ENCODE measurements around the gene SULF2. TPM values are rescaled to one million over a fixed set of nuclear protein-coding genes. Genes with fewer than 3 reads are reported as not detected.

Gene SULF2
- total RNA-seq, 1 donor from 2014 or later: 1.3 TPM

DNA sequence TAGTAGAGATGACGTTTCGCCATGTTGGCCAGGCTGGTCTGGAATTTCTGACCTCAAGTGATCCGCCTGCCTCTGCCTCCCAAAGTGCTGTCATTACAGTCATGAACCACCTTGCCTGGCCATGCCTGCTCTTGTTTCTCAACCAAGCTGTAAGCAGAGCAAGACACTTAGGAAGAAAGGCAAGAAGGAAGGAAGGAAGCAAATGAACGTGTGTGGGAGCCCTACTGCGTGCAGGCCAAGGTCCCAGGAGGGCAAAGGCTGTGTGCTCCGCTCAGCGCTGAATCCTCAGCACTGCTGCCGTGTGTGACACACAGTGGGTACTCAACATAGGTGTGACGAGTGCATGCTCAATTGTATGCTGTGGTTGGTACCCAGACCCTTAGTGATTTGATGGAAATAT, 47.4 kb downstream of the SULF2 start:
- H3K4me1 Mint-ChIP-seq: no peaks in the 10 kb centered on the region
- H3K9me3 Mint-ChIP-seq: no peaks in the 10 kb centered on the region
- intact Hi-C loops (cut with micrococcal nuclease): no loop called here
- DNase-seq: no peak
- no peaks in the 10 kb centered on the region for H3K36me3 Mint-ChIP-seq (ENCODE audit: low read depth)
- peaks cover 2% of the 10 kb centered on the region for H3K27me3 Mint-ChIP-seq
- H3K27ac Mint-ChIP-seq: no peak overlapping the region
- H3K4me3 Mint-ChIP-seq: no peak overlapping the region

DNA sequence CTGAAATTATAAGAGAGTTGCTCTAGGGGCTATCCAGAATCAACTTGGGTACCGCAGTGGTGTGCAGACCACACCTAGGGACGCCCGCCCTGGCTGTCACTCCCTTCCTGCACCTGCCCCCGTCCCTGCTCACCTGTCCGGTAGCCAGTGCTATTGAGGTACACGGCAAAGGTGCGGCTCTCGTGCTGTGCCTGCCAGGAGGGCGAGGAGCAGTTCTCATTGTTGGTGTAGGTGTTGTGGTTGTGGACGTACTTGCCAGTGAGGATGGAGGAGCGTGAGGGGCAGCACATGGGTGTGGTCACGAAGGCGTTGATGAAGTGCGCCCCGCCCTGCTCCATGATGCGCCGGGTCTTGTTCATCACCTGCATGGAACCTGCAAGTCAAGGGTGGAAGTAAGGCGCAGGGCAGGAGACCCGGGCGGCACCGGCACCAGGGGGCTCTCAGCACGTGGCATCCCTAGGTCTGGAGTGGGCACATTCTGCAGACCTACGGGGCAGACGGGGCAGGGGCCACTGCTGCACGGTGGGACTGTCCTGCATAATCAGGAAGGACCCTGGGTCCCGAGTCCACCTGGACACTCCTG, 48.6 kb downstream of the SULF2 start:
- DNase-seq: no peak
- intact Hi-C loops (cut with micrococcal nuclease): no loop called here
- no peak overlapping the region for H3K4me3 Mint-ChIP-seq
- peaks cover 2% of the 10 kb centered on the region for H3K27me3 Mint-ChIP-seq
- H3K27ac Mint-ChIP-seq: no peak overlapping the region
- H3K36me3 Mint-ChIP-seq (ENCODE audit: low read depth): no peaks in the 10 kb centered on the region
- H3K9me3 Mint-ChIP-seq: no peaks in the 10 kb centered on the region
- no peaks in the 10 kb centered on the region for H3K4me1 Mint-ChIP-seq

DNA sequence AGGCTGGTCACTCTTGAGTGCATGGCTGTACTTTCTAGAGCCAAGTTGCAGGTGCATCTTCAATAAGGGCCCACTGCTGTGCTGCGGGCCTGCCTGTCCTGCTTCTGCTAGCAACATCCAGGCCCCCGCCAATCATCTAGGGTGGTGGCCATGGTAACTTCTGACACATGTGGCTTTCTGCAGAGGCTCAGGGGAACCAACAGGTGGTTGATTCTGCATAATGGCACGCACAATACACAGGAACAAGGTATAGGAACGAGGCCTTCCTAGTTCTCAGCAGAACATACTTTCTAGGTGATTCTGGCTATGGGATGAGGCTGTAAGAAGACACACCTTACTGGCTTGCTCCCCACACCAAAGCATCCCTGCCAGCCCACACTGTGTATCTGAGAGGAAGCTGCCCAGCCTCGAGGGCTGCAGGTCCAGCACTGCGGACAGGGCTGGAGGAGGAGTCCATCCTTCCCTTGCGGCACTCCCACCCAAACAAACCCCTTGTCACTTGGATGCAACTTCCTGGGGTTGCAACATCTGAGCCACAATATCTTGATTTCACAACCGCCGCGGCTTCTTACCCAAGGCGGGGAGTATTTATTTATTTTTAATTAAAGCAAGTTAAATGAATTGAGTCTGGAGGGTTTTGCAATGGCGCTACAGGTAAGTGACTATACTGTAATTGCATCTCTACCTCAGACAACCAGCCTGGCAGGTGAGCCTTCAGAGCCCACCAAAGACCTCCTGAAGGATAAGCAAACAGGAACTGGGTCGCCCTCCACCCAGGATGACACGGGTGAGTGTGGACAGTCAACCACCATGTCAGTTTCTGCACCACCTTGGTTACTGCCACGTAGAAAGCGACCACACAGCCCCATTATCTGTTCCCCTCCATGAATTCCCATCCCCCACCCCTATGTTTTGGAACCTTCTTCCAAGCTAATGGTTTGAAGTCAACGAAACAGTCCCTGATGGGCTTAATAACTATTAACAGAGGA, 49.6 kb downstream of the SULF2 start:
- no peaks in the 10 kb centered on the region for H3K36me3 Mint-ChIP-seq (ENCODE audit: low read depth)
- peaks cover 2% of the 10 kb centered on the region for H3K4me1 Mint-ChIP-seq
- no peaks in the 10 kb centered on the region for H3K9me3 Mint-ChIP-seq
- intact Hi-C loops (cut with micrococcal nuclease): no loop called here
- no peak overlapping the region for H3K27ac Mint-ChIP-seq
- no peak for DNase-seq
- no peaks in the 10 kb centered on the region for H3K27me3 Mint-ChIP-seq
- H3K4me3 Mint-ChIP-seq: no peak overlapping the region

DNA sequence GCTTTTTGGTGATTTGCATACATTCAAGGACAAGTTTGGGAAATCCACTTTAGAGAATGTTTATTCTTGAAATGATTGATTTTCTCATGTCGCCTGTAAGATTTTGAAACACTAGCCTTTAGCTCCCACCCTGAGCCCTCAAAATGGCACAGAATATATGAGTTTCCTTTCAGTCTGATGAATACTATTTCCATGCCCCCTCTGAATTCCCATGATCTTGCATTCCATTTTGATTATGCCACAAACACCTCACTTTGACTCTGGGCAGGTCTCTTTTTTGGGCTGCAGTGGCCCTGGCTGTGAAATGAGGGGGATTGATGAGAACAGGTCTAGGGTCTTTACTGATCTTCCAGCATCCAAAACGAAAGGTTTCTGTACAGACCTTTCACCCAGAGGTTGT, 50.4 kb downstream of the SULF2 start:
- H3K27ac Mint-ChIP-seq: no peak overlapping the region
- H3K4me3 Mint-ChIP-seq: no peak overlapping the region
- H3K9me3 Mint-ChIP-seq: no peaks in the 10 kb centered on the region
- DNase-seq: no peak
- intact Hi-C loops (cut with micrococcal nuclease): no loop called here
- no peaks in the 10 kb centered on the region for H3K36me3 Mint-ChIP-seq (ENCODE audit: low read depth)
- H3K27me3 Mint-ChIP-seq: no peaks in the 10 kb centered on the region
- H3K4me1 Mint-ChIP-seq: peaks cover 2% of the 10 kb centered on the region

DNA sequence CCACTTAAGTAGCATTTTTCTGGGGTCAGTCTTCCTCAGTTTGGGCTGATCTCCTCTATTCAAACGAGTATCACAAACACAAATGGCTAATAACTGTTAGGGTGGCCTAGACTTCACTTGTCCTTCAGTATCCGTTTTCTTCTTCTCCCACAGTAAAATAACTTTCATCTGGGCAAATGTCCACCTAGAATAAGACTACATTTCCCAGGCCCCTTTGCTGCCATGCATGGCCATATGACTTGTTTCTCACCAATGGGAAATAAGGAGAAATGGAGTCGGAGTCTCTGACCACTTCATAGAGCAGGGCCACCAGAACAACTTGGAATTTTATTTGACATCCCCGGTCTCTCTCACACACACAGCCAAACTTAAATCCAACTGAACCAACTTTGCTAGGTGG, 51.4 kb downstream of the SULF2 start:
- H3K27ac Mint-ChIP-seq: no peak overlapping the region
- H3K27me3 Mint-ChIP-seq: no peaks in the 10 kb centered on the region
- intact Hi-C loops (cut with micrococcal nuclease): no loop called here
- H3K9me3 Mint-ChIP-seq: no peaks in the 10 kb centered on the region
- no peak for DNase-seq
- H3K36me3 Mint-ChIP-seq (ENCODE audit: low read depth): peaks cover 1% of the 10 kb centered on the region
- H3K4me3 Mint-ChIP-seq: no peak overlapping the region
- peaks cover 12% of the 10 kb centered on the region for H3K4me1 Mint-ChIP-seq

DNA sequence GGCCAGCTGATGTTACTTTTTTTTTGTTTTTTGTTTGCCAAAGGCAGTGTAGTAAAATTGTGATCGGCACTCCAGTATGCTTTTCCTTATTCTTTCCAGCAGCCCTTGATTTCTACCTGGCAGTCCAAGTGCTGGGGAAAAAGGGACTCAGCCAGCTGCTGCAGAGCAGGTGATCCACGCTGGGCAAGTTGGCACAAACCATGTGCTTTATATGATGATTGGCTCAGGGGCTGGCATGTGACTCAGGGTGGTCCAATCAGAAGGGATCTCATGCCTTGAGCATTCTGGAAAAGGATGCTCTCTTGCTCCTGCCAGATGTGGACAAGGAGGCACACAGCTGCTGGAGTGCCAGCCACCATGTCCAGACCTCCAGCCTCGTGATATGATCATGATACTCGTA, 54.5 kb downstream of the SULF2 start:
- H3K27me3 Mint-ChIP-seq: no peaks in the 10 kb centered on the region
- H3K27ac Mint-ChIP-seq: no peak overlapping the region
- peaks cover 1% of the 10 kb centered on the region for H3K36me3 Mint-ChIP-seq (ENCODE audit: low read depth)
- no peaks in the 10 kb centered on the region for H3K9me3 Mint-ChIP-seq
- DNase-seq: no peak
- H3K4me1 Mint-ChIP-seq: peaks cover 39% of the 10 kb centered on the region
- H3K4me3 Mint-ChIP-seq: no peak overlapping the region
- intact Hi-C loops (cut with micrococcal nuclease): no loop called here

DNA sequence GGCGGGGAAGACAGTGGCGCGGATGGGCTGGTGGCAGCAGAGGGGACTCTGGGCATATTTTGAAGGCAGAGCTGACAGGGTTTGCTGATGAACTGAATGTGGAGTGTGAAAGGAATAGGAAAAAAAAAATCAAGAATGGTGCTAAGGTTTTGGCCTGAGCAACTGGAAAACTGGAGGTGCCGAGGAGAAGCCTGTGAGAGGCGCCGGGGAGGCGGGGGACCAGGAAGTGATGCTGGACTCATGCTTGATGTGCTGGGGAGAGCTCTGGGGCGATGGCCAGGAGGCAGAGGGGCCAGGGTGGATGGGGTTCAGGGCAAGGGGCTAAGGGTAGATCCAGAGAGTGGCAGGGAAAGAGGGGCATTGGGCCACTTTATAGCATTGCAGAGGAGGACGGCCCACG, 55.8 kb downstream of the SULF2 start:
- no peaks in the 10 kb centered on the region for H3K9me3 Mint-ChIP-seq
- no peaks in the 10 kb centered on the region for H3K27me3 Mint-ChIP-seq
- H3K4me3 Mint-ChIP-seq: peak overlapping the region; percentile 81
- peak overlapping the region; percentile 96 for H3K27ac Mint-ChIP-seq
- intact Hi-C loops (cut with micrococcal nuclease): no loop called here
- peaks cover 1% of the 10 kb centered on the region for H3K36me3 Mint-ChIP-seq (ENCODE audit: low read depth)
- peaks cover 47% of the 10 kb centered on the region for H3K4me1 Mint-ChIP-seq
- no peak for DNase-seq

DNA sequence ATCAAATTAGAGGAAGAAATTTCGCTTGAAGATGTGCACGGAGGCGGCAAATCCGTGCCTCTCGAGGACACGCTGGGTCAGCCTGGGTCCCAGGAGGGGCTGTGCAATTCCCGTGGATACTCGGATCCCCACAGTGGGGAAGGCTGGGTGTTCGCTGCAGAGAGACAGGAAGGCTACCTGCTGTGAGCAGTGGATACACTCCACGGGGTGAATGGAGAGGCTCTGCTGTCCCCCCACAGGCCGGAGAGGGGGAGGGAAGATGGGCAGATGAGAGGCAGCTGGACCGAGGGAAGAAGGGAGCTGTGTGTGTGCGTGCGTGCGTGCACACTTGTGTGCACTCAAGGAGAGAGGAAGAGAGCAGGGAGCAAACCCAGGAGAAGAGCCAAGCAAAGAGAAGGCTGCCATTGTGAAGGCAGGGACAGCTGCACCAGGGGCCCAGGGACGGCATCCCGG, 57.3 kb downstream of the SULF2 start:
- H3K27ac Mint-ChIP-seq: peak overlapping the region; percentile 96
- no peak for DNase-seq
- H3K36me3 Mint-ChIP-seq (ENCODE audit: low read depth): peaks cover 1% of the 10 kb centered on the region
- peaks cover 48% of the 10 kb centered on the region for H3K4me1 Mint-ChIP-seq
- H3K27me3 Mint-ChIP-seq: no peaks in the 10 kb centered on the region
- intact Hi-C loops (cut with micrococcal nuclease): no loop called here
- H3K9me3 Mint-ChIP-seq: no peaks in the 10 kb centered on the region
- peak overlapping the region; percentile 81 for H3K4me3 Mint-ChIP-seq

DNA sequence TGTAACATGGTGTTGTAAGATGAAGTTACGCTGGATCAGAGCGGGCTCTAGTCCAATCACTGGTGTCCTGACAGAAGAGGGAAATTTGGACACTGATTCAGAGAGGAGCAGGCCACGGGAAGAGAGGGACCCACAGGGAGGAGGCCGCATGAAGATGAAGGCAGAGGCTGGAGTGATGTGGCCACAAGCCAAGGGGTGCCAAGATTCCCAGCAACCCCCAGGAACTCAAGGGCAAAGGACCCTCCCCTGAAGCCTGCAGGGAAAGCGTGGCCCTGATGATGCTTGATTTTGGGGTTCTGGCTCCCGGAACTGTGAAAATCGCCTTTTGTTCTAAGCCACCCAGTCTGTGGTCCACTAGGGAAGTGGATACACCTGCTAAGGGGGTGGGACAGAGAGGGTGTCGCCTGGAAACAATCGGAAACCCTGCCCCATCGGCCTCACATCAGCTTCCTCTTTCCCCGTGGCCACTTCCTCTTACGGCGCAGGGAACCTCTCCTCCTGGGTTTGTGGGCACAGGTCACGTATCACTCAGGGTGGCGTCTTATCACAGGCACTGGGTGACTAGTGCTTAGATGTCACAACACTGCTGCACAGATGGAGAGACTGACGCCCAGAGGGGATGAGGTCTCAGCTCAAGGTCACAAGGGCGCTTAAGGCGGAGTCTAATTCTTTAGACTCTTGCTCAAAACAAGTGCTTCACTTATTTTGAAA, 58.0 kb downstream of the SULF2 start:
- H3K9me3 Mint-ChIP-seq: no peaks in the 10 kb centered on the region
- peak; percentile 93 for DNase-seq
- H3K4me3 Mint-ChIP-seq: peak overlapping the region; percentile 81
- peak overlapping the region; percentile 96 for H3K27ac Mint-ChIP-seq
- peaks cover 48% of the 10 kb centered on the region for H3K4me1 Mint-ChIP-seq
- no peaks in the 10 kb centered on the region for H3K27me3 Mint-ChIP-seq
- peaks cover 1% of the 10 kb centered on the region for H3K36me3 Mint-ChIP-seq (ENCODE audit: low read depth)
- intact Hi-C loops (cut with micrococcal nuclease): no loop called here

DNA sequence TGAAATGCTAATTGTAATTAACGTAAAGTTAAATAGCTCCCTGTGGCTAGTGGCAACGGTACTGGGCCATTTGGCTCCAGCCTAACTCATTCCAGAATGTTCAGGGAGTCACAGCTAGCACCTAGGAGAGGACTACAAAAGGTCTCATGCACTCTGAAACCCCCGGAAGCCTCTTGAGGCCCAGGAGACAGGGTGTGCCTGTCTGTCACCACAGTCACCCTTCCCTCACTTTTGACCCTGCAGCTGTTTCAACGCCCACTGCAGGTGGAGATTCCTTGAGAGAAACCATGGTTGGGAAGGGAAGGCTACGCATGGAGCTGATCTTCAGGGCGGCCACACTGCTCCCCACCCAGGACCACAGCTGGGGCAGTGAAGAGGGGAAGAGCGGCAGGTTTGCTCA, 58.6 kb downstream of the SULF2 start:
- peak; percentile 62 for DNase-seq
- H3K4me1 Mint-ChIP-seq: peaks cover 48% of the 10 kb centered on the region
- intact Hi-C loops (cut with micrococcal nuclease): no loop called here
- peaks cover 1% of the 10 kb centered on the region for H3K36me3 Mint-ChIP-seq (ENCODE audit: low read depth)
- peak overlapping the region; percentile 81 for H3K4me3 Mint-ChIP-seq
- no peaks in the 10 kb centered on the region for H3K27me3 Mint-ChIP-seq
- no peaks in the 10 kb centered on the region for H3K9me3 Mint-ChIP-seq
- peak overlapping the region; percentile 96 for H3K27ac Mint-ChIP-seq

DNA sequence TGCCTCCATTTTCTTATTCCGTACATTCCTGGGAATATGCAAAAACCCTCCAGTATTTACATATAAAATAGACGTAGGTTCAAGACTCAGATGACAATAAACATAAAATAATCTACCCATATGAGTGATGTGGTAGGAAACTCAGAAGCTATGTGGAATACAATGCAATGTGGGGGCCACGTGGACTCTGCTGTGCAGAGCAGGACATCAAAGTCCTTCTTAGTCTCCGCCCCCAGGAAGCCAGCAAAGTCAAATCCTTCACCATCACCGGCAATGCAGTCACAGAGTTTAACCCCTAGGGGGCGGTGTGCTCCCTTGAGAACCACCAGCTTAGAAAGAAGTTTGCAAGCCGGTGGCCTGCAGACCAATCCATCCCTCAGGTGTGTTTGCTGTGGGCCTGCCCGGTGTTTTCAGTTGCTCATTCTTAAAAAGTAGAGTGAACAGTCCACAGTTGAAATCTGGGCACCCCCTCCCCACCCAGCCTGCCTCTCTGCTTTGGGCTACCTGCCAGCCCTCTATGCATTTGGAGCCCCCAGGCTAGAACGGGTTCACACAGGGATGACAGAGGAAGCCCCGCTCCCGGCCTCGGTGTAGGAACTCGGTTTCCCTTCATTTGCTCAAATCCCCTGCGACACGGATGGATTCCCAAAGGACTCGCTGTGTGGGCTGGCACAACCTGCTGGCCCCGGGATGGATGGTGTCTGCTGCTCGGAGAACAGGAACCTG, 59.9 kb downstream of the SULF2 start:
- Mint-ChIP-seq H3K27me3 (no peaks in the 10 kb centered on the region), H3K36me3 (ENCODE audit: low read depth) (peaks cover 1% of the 10 kb centered on the region), H3K27ac (peak overlapping the region; percentile 26), H3K4me3 (no peak overlapping the region), H3K4me1 (peaks cover 46% of the 10 kb centered on the region), H3K9me3 (no peaks in the 10 kb centered on the region)
- intact Hi-C loops (cut with micrococcal nuclease): loop anchor here (1.0 kb wide), 1 partner anchor 895 kb away; no protein-coding TSS in a partner anchor
- peak; percentile 96 for DNase-seq

DNA sequence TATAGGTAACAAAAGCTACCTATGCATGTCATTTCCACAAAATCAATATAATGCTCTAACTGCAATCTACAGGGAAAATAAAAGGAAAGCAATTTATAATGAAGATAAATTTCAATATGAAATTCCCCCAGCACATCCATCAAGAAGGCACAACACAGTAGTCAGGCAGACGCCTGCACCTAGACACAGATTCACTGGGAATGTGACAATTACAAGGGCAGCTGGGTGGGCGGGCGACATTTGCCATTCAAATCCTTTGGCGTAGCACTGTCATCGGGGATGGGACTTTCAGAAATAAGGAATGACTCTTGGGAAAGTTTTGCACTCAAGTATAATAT, 60.4 kb downstream of the SULF2 start:
- intact Hi-C loops (cut with micrococcal nuclease): loop anchor here (1.0 kb wide), 1 partner anchor 895 kb away; no protein-coding TSS in a partner anchor
- no peaks in the 10 kb centered on the region for H3K27me3 Mint-ChIP-seq
- H3K9me3 Mint-ChIP-seq: no peaks in the 10 kb centered on the region
- H3K4me1 Mint-ChIP-seq: peaks cover 46% of the 10 kb centered on the region
- H3K27ac Mint-ChIP-seq: peak overlapping the region; percentile 4
- no peak for DNase-seq
- no peak overlapping the region for H3K4me3 Mint-ChIP-seq
- peaks cover 1% of the 10 kb centered on the region for H3K36me3 Mint-ChIP-seq (ENCODE audit: low read depth)

DNA sequence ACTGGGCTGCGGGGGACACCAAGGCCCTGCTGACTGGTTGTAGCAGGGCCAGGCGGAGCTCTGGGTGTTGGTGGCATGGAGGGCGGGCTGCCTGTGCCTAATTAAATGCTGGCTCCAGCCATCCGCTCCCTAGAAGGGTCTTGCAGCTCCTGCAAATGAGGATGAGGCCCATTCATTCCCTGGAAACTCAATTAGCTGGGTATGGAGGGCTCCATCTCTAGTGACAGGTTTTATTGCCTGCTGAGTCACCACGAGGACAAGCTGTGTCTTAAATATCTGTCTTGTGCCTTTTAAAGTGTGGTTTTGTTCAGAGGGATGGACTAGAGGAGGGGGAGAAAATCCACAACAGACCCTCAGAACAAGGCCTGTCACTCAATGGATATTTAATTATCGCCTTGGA, 60.9 kb downstream of the SULF2 start:
- Mint-ChIP-seq H3K9me3 (no peaks in the 10 kb centered on the region), H3K36me3 (ENCODE audit: low read depth) (peaks cover 1% of the 10 kb centered on the region), H3K4me1 (peaks cover 41% of the 10 kb centered on the region), H3K4me3 (no peak overlapping the region), H3K27me3 (no peaks in the 10 kb centered on the region), H3K27ac (no peak overlapping the region)
- DNase-seq: no peak
- intact Hi-C loops (cut with micrococcal nuclease): no loop called here

Data from activated CD4-positive, alpha-beta T cell treated with anti-CD3 and anti-CD28 coated beads, Interleukin-2, amount 10 ng/mL, durations not matched to agents 24 days and 14 days (primary cell).